SK-N-SH (cell line): ENCODE measurements around the gene CHD2. TPM values are rescaled to one million over a fixed set of nuclear protein-coding genes. Genes with fewer than 3 reads are reported as not detected.
A peak's percentile ranks its signal among the peaks of the same experiment; 100 is the strongest.

Experiments
- CTCF ChIA-PET: fragments of 300-600, 350-600 bp; formaldehyde crosslinking; extraction: SDS; loops from one replicate; lab custom pipeline; 2021; lab: Yijun Ruan, JAX
- POLR2A ChIA-PET: fragments of 350-600 bp; sonication (Branson Sonifier 250); formaldehyde crosslinking; extraction: SDS; loops from one replicate; lab custom pipeline; 2020; ENCODE audit warnings: antibody characterized with exemption, inconsistent platforms; lab: Yijun Ruan, JAX
- DNase-seq: peaks from one replicate; pipeline ENCODE4 v3.0.0; 2012
- H2AFZ ChIP-seq: fragments of 200-600 bp; sonication (generic); 2 replicates; pipeline ENCODE4 v1.8.1; 2016; ENCODE audit warnings: antibody characterized with exemption, mild to moderate bottlenecking, low read depth
- H3F3A ChIP-seq: fragments of 200-600 bp; sonication (generic); replicated peaks from 2 replicates; pipeline ENCODE3; 2016; ENCODE audit warnings: antibody characterized with exemption, mild to moderate bottlenecking; ENCODE audit not compliant: insufficient read depth
- H3K27ac ChIP-seq, 2 experiments: fragments of 200-500 bp in 1 of 2; fragments of 200-600 bp in 1 of 2; sonication (Bioruptor generic) in 1 of 2; sonication (generic), shearing (Covaris generic) in 1 of 2; 2 replicates each; pipeline versions ENCODE4 v1.5.1 to v1.6.1; 2014 to 2016; ENCODE audit warnings: low read depth in 2 of 2, inconsistent platforms in 1 of 2, low read length in 1 of 2, mild to moderate bottlenecking in 1 of 2, mixed read lengths in 1 of 2
- H3K27me3 ChIP-seq: fragments of 200-600 bp; sonication (generic), shearing (Covaris generic); 2 replicates; pipeline ENCODE4 v1.6.1; 2016; ENCODE audit warnings: mixed run types; ENCODE audit not compliant: insufficient read depth
- H3K36me3 ChIP-seq, 2 experiments: fragments of 200-500 bp in 1 of 2; fragments of 200-600 bp in 1 of 2; sonication (Bioruptor generic) in 1 of 2; sonication (generic) in 1 of 2; replicated peaks in 1 of 2; 2 replicates each; pipeline versions ENCODE3 to v1.5.1; 2014 to 2016; ENCODE audit warnings: low read length in 1 of 2, mild to moderate bottlenecking in 1 of 2; ENCODE audit not compliant: insufficient read depth in 2 of 2, control insufficient read depth in 1 of 2
- H3K4me1 ChIP-seq, 2 experiments: fragments of 200-500 bp in 1 of 2; fragments of 200-600 bp in 1 of 2; sonication (Bioruptor generic) in 1 of 2; sonication (generic), shearing (Covaris generic) in 1 of 2; 2 replicates each; pipeline versions ENCODE4 v1.5.1 to v1.6.1; 2014 to 2016; ENCODE audit warnings: low read depth in 1 of 2, low read length in 1 of 2, mixed run types in 1 of 2; ENCODE audit not compliant: insufficient read depth in 2 of 2, control insufficient read depth in 1 of 2
- H3K4me2 ChIP-seq: fragments of 200-600 bp; sonication (generic), shearing (Covaris generic); 2 replicates; pipeline ENCODE4 v1.6.1; 2017; ENCODE audit warnings: mixed run types
- H3K4me3 ChIP-seq, 2 experiments: fragments of 200-500 bp in 1 of 2; fragments of 200-600 bp in 1 of 2; sonication (Bioruptor generic) in 1 of 2; sonication (generic), shearing (Covaris generic) in 1 of 2; 2 replicates each; pipeline versions ENCODE4 v1.5.1 to v1.8.1; 2014 to 2016; ENCODE audit warnings: low read depth in 2 of 2, inconsistent platforms in 1 of 2, low read length in 1 of 2, mild to moderate bottlenecking in 1 of 2, mixed read lengths in 1 of 2, moderate library complexity in 1 of 2
- H3K79me2 ChIP-seq: fragments of 200-600 bp; sonication (generic); 2 replicates; pipeline ENCODE4 v1.8.1; 2017; ENCODE audit warnings: mild to moderate bottlenecking; ENCODE audit not compliant: insufficient read depth
- H3K9ac ChIP-seq: fragments of 200-600 bp; sonication (generic); 2 replicates; pipeline ENCODE4 v1.6.1; 2017; ENCODE audit warnings: mixed run types
- H3K9me2 ChIP-seq: fragments of 200-600 bp; sonication (generic); 2 replicates; pipeline ENCODE4 v1.6.1; 2017; ENCODE audit warnings: mixed run types
- H3K9me3 ChIP-seq: fragments of 200-600 bp; sonication (generic); 2 replicates; pipeline ENCODE4 v1.6.1; 2017; ENCODE audit warnings: mixed run types, mild to moderate bottlenecking, moderate library complexity
- H4K20me1 ChIP-seq: fragments of 200-600 bp; sonication (generic); 2 replicates; pipeline ENCODE4 v1.6.1; 2017; ENCODE audit warnings: mild to moderate bottlenecking, mixed run types; ENCODE audit not compliant: insufficient read depth
- CHD2 ChIP-seq: fragments of 150-350 bp; IDR thresholded peaks from 2 replicates; pipeline ENCODE4 v1.6.1; 2018; ENCODE audit warnings: low read length; ENCODE audit not compliant: partially characterized antibody
- MAX ChIP-seq: IDR thresholded peaks from 2 replicates; pipeline ENCODE4 v1.4.0; 2012; ENCODE audit warnings: low read depth
- PBX3 ChIP-seq: IDR thresholded peaks from 2 replicates; pipeline ENCODE4; 2012
- TEAD4 ChIP-seq: IDR thresholded peaks from 2 replicates; pipeline ENCODE4 v1.4.0; 2012; ENCODE audit warnings: mild to moderate bottlenecking, borderline replicate concordance; ENCODE audit not compliant: insufficient read depth
- USF1 ChIP-seq: IDR thresholded peaks from 2 replicates; pipeline ENCODE4 v1.4.0; 2012; ENCODE audit warnings: low read depth, borderline replicate concordance
- ZBTB33 ChIP-seq: IDR thresholded peaks from 2 replicates; pipeline ENCODE4 v1.4.0; 2012; ENCODE audit warnings: low read depth, borderline replicate concordance
- WGBS: methylation state at CpG from one replicate; pipeline ENCODE4 v1.1.6; 2017; ENCODE audit warnings: low lambda C conversion rate; 5-methylcytosine and 5-hydroxymethylcytosine counted together
- polyA plus RNA-seq, 3 experiments: library from polyadenylated mRNA; depleted of rRNA; stranded (reverse); fragments of >200 nt; gene quantifications; 2 replicates each; pipeline ENCODE4 v1.2.3, GENCODE V29; 2012
- TF ChIP-seq, protein P1 (sequence below): fragments of 150-350 bp; IDR thresholded peaks from 2 replicates; pipeline ENCODE4 v1.6.1; 2017; ENCODE audit warnings: antibody characterized with exemption, low read length, low read depth, borderline replicate concordance
- TF ChIP-seq, protein P2 (sequence below): fragments of 200-600 bp; sonication (generic); IDR thresholded peaks from 2 replicates; pipeline ENCODE4 v1.6.1; 2017; ENCODE audit warnings: antibody characterized with exemption, mild to moderate bottlenecking, moderate library complexity

CHD2 gene
- polyA plus RNA-seq, 1 of the 3 experiments (the other 2 are of a cell fraction), result 25.3 TPM

- Histone ChIP-seq H3K27me3 (no peaks in the 10 kb centered on the region), H3F3A (peaks cover 59% of the 10 kb centered on the region), H2AFZ (no peak overlapping the region), H3K9me3 (peaks cover 4% of the 10 kb centered on the region), H3K79me2 (peaks cover 80% of the 10 kb centered on the region), H3K4me3 (no peak overlapping the region), H3K9me2 (no peaks in the 10 kb centered on the region), H3K27ac (no peak overlapping the region), H3K9ac (no peak overlapping the region), H3K4me1 (no peaks in the 10 kb centered on the region), H3K36me3 (peaks cover 96 to 99% of the 10 kb centered on the region in 2 experiments), H4K20me1 (peaks cover 6% of the 10 kb centered on the region; the same call in 1 of the 2 replicates), H3K4me2 (no peak overlapping the region)
- CTCF ChIA-PET, result interaction anchor here (0.9 to 1.6 kb wide), 2 partner anchors 15 to 21 kb away, joined by 3 to 7 read pairs; no protein-coding TSS in a partner anchor
- TF ChIP-seq CHD2, result no peak
- no peak for TF ChIP-seq TEAD4
- TF ChIP-seq, protein P1, sequence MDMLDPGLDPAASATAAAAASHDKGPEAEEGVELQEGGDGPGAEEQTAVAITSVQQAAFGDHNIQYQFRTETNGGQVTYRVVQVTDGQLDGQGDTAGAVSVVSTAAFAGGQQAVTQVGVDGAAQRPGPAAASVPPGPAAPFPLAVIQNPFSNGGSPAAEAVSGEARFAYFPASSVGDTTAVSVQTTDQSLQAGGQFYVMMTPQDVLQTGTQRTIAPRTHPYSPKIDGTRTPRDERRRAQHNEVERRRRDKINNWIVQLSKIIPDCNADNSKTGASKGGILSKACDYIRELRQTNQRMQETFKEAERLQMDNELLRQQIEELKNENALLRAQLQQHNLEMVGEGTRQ, result no peak
- TF ChIP-seq MAX, result no peak
- TF ChIP-seq USF1, result no peak
- no peak for TF ChIP-seq ZBTB33
- TF ChIP-seq, protein P2, sequence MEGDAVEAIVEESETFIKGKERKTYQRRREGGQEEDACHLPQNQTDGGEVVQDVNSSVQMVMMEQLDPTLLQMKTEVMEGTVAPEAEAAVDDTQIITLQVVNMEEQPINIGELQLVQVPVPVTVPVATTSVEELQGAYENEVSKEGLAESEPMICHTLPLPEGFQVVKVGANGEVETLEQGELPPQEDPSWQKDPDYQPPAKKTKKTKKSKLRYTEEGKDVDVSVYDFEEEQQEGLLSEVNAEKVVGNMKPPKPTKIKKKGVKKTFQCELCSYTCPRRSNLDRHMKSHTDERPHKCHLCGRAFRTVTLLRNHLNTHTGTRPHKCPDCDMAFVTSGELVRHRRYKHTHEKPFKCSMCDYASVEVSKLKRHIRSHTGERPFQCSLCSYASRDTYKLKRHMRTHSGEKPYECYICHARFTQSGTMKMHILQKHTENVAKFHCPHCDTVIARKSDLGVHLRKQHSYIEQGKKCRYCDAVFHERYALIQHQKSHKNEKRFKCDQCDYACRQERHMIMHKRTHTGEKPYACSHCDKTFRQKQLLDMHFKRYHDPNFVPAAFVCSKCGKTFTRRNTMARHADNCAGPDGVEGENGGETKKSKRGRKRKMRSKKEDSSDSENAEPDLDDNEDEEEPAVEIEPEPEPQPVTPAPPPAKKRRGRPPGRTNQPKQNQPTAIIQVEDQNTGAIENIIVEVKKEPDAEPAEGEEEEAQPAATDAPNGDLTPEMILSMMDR, result peak; percentile 41
- TF ChIP-seq PBX3, result no peak
- POLR2A ChIA-PET, result no interaction called here
- no peak for DNase-seq
- WGBS, result 95% methylated on average over 8 of the region's 8 CpGs
Observed at GRCh38 chr15:92954578-92954977, 54.5 kb downstream of the CHD2 start.
